ENCODE data around the gene OR13C5.

Gene OR13C5

DNA sequence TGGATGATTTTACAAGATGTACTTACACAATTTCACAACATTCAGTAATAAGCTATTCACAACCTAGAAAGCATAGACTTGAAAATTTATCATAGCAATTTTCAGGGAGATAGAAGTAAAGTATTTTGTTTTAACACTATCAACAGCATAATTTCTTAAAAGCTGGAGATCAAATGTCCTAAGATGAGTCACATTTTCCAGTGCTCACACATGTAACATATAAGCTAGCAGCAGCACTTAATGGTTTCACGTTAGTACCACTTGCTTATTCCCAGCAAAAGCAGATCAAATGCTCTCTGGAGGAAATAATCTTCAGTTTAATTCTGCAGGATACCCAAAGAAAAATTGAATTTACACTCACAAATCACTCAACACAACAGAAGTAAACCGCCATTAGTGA, 23.8 kb downstream of the OR13C5 start:
- DNase-seq (ENCODE audit: low read depth), result no peak
- TF ChIP-seq, protein P1, sequence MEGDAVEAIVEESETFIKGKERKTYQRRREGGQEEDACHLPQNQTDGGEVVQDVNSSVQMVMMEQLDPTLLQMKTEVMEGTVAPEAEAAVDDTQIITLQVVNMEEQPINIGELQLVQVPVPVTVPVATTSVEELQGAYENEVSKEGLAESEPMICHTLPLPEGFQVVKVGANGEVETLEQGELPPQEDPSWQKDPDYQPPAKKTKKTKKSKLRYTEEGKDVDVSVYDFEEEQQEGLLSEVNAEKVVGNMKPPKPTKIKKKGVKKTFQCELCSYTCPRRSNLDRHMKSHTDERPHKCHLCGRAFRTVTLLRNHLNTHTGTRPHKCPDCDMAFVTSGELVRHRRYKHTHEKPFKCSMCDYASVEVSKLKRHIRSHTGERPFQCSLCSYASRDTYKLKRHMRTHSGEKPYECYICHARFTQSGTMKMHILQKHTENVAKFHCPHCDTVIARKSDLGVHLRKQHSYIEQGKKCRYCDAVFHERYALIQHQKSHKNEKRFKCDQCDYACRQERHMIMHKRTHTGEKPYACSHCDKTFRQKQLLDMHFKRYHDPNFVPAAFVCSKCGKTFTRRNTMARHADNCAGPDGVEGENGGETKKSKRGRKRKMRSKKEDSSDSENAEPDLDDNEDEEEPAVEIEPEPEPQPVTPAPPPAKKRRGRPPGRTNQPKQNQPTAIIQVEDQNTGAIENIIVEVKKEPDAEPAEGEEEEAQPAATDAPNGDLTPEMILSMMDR (conservative IDR thresholded peaks at IDR 0.05; ENCODE audit: low read depth, low read length), result no peak
- H3K4me3 ChIP-seq (ENCODE audit: low read length), result no peak overlapping the region

GRCh38 chr9:104572612-104573011, 26.6 kb downstream of the OR13C5 start:
- TF ChIP-seq, protein P1 (conservative IDR thresholded peaks at IDR 0.05; ENCODE audit: low read depth, low read length), result no peak
- no peak for DNase-seq (ENCODE audit: low read depth)
- no peak overlapping the region for H3K4me3 ChIP-seq (ENCODE audit: low read length)

- DNase-seq (ENCODE audit: low read depth), result no peak
- TF ChIP-seq, protein P1 (conservative IDR thresholded peaks at IDR 0.05; ENCODE audit: low read depth, low read length), result no peak
- no peak within 1 kb of the TSS for H3K4me3 ChIP-seq (ENCODE audit: low read length)
Observed at GRCh38 chr9:104568868-104569267, 30.3 kb downstream of the OR13C5 start, which contains the start of gene OR13C8. TSS of gene OR13C8 (plus strand) at chr9:104569168. CDS start at chr9:104569168, 0 bp downstream.

GRCh38 chr9:104564358-104564757, 34.9 kb downstream of the OR13C5 start:
- DNase-seq (ENCODE audit: low read depth), result no peak
- no peak overlapping the region for H3K4me3 ChIP-seq (ENCODE audit: low read length)
- TF ChIP-seq, protein P1 (conservative IDR thresholded peaks at IDR 0.05; ENCODE audit: low read depth, low read length), result no peak

DNA sequence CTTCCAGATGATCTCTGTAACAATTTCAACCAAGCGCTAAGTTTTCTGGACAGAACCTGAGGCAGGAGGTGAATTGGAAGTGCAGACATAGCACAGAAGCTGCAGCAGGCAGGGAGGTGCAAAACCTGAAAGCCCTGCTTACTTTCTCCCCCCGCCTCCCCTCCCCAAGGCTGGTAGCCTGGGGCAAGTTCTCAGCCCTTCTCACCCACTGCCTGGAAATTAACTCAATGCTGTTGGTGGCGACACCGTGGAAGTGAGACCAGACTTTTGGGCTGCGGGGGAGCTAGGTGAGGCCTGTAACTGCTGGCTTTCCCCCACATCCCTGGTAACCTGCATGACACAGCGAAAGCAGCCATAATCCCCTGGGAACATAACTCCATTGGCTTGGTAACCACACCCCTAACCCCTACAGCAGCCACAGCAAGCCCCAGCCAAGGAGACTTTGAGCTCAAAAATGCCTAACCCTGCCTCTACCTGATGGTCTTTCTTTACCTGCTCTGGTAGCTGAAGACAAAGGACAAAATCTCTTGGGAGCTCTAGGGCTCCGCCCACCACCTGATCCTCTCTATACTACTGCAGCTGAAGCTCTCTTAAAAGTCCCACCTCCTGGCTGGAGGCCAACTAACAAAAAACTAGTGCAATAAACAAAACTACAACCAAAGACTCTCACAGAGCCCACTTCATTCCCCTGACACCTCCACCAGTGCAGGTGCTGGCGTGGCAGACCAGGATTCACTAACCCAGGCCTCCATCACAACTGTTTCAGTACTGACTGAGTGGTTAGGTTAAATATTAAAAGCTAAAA, 42.2 kb downstream of the OR13C5 start:
- TF ChIP-seq, protein P1 (conservative IDR thresholded peaks at IDR 0.05; ENCODE audit: low read depth, low read length), result no peak
- no peak for DNase-seq (ENCODE audit: low read depth)
- H3K4me3 ChIP-seq (ENCODE audit: low read length), result no peak overlapping the region

GRCh38 chr9:104555521-104555920, 43.7 kb downstream of the OR13C5 start:
- DNase-seq (ENCODE audit: low read depth), result no peak
- no peak overlapping the region for H3K4me3 ChIP-seq (ENCODE audit: low read length)
- TF ChIP-seq, protein P1 (conservative IDR thresholded peaks at IDR 0.05; ENCODE audit: low read depth, low read length), result no peak

DNA sequence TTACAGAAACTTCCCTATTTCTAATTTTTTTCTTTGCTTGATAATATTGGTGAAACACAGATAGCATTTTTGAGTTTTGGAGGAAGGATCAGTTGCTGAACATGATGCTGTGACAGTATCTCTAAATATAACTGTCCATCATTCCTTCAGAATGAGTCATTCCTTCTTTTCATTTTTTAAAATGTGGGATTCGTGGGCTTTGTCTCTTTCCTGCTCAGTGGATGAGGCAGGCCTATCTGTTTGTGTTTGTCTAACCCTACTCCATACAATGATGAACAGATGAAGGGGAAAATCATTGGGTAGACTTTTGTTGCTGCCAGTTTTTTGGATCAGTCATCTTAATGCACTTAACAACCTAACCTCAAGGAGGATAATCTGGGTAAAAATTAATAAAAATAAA, 46.0 kb downstream of the OR13C5 start:
- no peak for DNase-seq (ENCODE audit: low read depth)
- TF ChIP-seq, protein P1 (conservative IDR thresholded peaks at IDR 0.05; ENCODE audit: low read depth, low read length), result no peak
- no peak overlapping the region for H3K4me3 ChIP-seq (ENCODE audit: low read length)
